Measurements from ENCODE around the gene CCNI. TPM values are rescaled to one million over a fixed set of nuclear protein-coding genes. Genes with fewer than 3 reads are reported as not detected.

Gene CCNI
- polyA plus RNA-seq, 1 of the 3 experiments (the other 2 are of a cell fraction) = 56.8 TPM

DNA sequence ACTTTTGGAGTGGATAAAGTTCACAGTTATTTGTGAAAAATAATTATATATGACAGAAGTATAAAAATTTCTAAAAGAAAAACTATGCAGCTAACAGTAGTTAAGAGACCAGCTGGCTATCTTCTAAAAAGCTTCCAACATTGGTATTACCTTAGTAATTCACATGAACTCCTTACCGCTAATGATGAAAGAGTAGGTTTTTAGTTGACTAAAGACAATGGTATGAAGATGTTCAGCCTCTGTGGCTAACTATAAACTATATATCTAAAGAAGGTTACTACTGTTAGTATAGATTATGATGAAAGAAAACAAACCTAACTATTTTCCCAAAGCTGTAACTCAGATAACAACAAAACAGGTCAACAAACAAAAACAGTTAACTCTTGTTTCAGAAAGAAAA is 10.4 kb downstream of the CCNI start:
- Histone ChIP-seq H3K36me3 (replicated peaks in 1 of 2; ENCODE audit: control insufficient read depth in 1 of 2, insufficient read depth in 2 of 2, low read length in 1 of 2) (peaks cover 29 to 59% of the 10 kb centered on the region in 2 experiments), H3K79me2 (ENCODE audit: insufficient read depth) (peaks cover 100% of the 10 kb centered on the region), H3K27me3 (ENCODE audit: insufficient read depth) (no peaks in the 10 kb centered on the region), H3K4me3 (ENCODE audit: low read depth in 2 of 2, low read length in 1 of 2) (no peak overlapping the region), H4K20me1 (ENCODE audit: insufficient read depth) (peaks cover 81% of the 10 kb centered on the region), H3K9me3 (no peaks in the 10 kb centered on the region), H2AFZ (ENCODE audit: low read depth) (no peak overlapping the region), H3F3A (replicated peaks; ENCODE audit: insufficient read depth) (peaks cover 12% of the 10 kb centered on the region), H3K9ac (no peak overlapping the region), H3K4me2 (no peak overlapping the region), H3K9me2 (no peaks in the 10 kb centered on the region), H3K4me1 (ENCODE audit: control insufficient read depth in 1 of 2, insufficient read depth in 2 of 2, low read depth in 1 of 2, low read length in 1 of 2) (no peaks in the 10 kb centered on the region), H3K27ac (ENCODE audit: low read depth in 2 of 2, low read length in 1 of 2) (0 out of 4 replicates have a peak overlapping the region, but pooled peaks of 1 of the 2 experiments have one; percentile 12)
- no peak for TF ChIP-seq MEF2A (IDR thresholded peaks at IDR 0.05; ENCODE audit: borderline replicate concordance, low read depth)
- TF ChIP-seq POLR2AphosphoS5 (IDR thresholded peaks at IDR 0.05; ENCODE audit: low read depth, low read length) = no peak
- TF ChIP-seq, protein P1, sequence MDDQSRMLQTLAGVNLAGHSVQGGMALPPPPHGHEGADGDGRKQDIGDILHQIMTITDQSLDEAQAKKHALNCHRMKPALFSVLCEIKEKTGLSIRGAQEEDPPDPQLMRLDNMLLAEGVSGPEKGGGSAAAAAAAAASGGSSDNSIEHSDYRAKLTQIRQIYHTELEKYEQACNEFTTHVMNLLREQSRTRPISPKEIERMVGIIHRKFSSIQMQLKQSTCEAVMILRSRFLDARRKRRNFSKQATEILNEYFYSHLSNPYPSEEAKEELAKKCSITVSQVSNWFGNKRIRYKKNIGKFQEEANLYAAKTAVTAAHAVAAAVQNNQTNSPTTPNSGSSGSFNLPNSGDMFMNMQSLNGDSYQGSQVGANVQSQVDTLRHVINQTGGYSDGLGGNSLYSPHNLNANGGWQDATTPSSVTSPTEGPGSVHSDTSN (IDR thresholded peaks at IDR 0.05) = no peak
- no peak for TF ChIP-seq RXRA (IDR thresholded peaks at IDR 0.05; ENCODE audit: borderline replicate concordance, low read depth)
- no peak for TF ChIP-seq EP300 (IDR thresholded peaks at IDR 0.05; ENCODE audit: borderline replicate concordance in 1 of 2, low read depth in 1 of 2, low read length in 1 of 2)
- no peak for TF ChIP-seq YY1 (IDR thresholded peaks at IDR 0.05; ENCODE audit: low read depth)
- TF ChIP-seq RAD21 (IDR thresholded peaks at IDR 0.05; ENCODE audit: low read length) = no peak
- TF ChIP-seq, protein P2, sequence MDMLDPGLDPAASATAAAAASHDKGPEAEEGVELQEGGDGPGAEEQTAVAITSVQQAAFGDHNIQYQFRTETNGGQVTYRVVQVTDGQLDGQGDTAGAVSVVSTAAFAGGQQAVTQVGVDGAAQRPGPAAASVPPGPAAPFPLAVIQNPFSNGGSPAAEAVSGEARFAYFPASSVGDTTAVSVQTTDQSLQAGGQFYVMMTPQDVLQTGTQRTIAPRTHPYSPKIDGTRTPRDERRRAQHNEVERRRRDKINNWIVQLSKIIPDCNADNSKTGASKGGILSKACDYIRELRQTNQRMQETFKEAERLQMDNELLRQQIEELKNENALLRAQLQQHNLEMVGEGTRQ (IDR thresholded peaks at IDR 0.05; ENCODE audit: borderline replicate concordance, low read depth, low read length) = no peak
- TF ChIP-seq NFIC (IDR thresholded peaks at IDR 0.05; ENCODE audit: borderline replicate concordance) = no peak
- no peak for TF ChIP-seq JUND (IDR thresholded peaks at IDR 0.05)
- no peak for TF ChIP-seq RFX5 (IDR thresholded peaks at IDR 0.05; ENCODE audit: low read length)
- TF ChIP-seq, protein P3, sequence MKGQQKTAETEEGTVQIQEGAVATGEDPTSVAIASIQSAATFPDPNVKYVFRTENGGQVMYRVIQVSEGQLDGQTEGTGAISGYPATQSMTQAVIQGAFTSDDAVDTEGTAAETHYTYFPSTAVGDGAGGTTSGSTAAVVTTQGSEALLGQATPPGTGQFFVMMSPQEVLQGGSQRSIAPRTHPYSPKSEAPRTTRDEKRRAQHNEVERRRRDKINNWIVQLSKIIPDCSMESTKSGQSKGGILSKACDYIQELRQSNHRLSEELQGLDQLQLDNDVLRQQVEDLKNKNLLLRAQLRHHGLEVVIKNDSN (IDR thresholded peaks at IDR 0.05; ENCODE audit: borderline replicate concordance, low read depth) = no peak
- no peak for TF ChIP-seq RCOR1 (IDR thresholded peaks at IDR 0.05; ENCODE audit: low read length)
- 93% methylated on average over 1 of the region's 1 CpG for WGBS (ENCODE audit: low lambda C conversion rate)
- no peak for DNase-seq
- ChIA-PET POLR2A (no interaction called here), CTCF (interaction anchor here (1.0 to 2.0 kb wide), 3 partner anchors 18 to 595 kb away, joined by 3 to 5 read pairs (median 4); no protein-coding TSS in a partner anchor)

DNA sequence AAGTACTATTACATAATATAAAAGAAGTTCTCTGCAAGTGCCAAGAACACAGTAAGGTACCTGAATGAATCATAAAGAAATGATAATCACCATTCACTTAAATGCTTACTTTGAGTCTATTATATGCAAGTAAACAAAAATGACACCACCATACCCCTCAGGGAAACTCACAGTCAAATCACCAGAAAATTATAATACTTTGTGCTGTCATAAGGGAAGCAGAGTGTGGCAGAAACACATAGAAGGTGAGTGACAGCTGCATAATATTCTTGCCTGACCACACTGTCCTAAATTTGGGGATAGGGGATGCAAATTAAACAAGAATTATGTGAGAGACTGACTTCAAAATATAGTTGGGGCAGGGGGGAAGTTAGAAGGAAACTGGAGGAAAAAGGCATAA is 12.9 kb downstream of the CCNI start:
- Histone ChIP-seq H3K36me3 (replicated peaks in 1 of 2; ENCODE audit: control insufficient read depth in 1 of 2, insufficient read depth in 2 of 2, low read length in 1 of 2) (peaks cover 50 to 73% of the 10 kb centered on the region in 2 experiments), H3K9me3 (no peaks in the 10 kb centered on the region), H3K27me3 (ENCODE audit: insufficient read depth) (no peaks in the 10 kb centered on the region), H3K79me2 (ENCODE audit: insufficient read depth) (peaks cover 99% of the 10 kb centered on the region), H3K9ac (no peak overlapping the region), H2AFZ (ENCODE audit: low read depth) (no peak overlapping the region), H3K4me3 (ENCODE audit: low read depth in 2 of 2, low read length in 1 of 2) (no peak overlapping the region), H3K4me1 (ENCODE audit: control insufficient read depth in 1 of 2, insufficient read depth in 2 of 2, low read depth in 1 of 2, low read length in 1 of 2) (no peaks in the 10 kb centered on the region), H4K20me1 (ENCODE audit: insufficient read depth) (peaks cover 70% of the 10 kb centered on the region), H3K4me2 (no peak overlapping the region), H3K27ac (ENCODE audit: low read depth in 2 of 2, low read length in 1 of 2) (no peak overlapping the region), H3K9me2 (no peaks in the 10 kb centered on the region), H3F3A (replicated peaks; ENCODE audit: insufficient read depth) (peaks cover 17% of the 10 kb centered on the region)
- CTCF ChIA-PET = interaction anchor here (1.4 to 2.5 kb wide), 2 partner anchors 18 kb away, joined by 5 to 6 read pairs; no protein-coding TSS in a partner anchor
- DNase-seq = no peak
- TF ChIP-seq RXRA (IDR thresholded peaks at IDR 0.05; ENCODE audit: borderline replicate concordance, low read depth) (no peak), CHD2 (IDR thresholded peaks at IDR 0.05; ENCODE audit: low read length, partially characterized antibody) (no peak), TCF12 (IDR thresholded peaks at IDR 0.05) (no peak), TAF1 (IDR thresholded peaks at IDR 0.05; ENCODE audit: borderline replicate concordance, low read depth, low read length) (no peak), SIN3A (IDR thresholded peaks at IDR 0.05; ENCODE audit: borderline replicate concordance, low read depth, low read length) (no peak), NFIC (IDR thresholded peaks at IDR 0.05; ENCODE audit: borderline replicate concordance) (no peak), FOXJ3 (CRISPR knock-in tag; IDR thresholded peaks at IDR 0.05) (no peak), POLR2AphosphoS5 (IDR thresholded peaks at IDR 0.05; ENCODE audit: low read depth, low read length) (no peak), YY1 (IDR thresholded peaks at IDR 0.05; ENCODE audit: low read depth) (no peak)
- TF ChIP-seq, protein P1 (IDR thresholded peaks at IDR 0.05) = no peak
- TF ChIP-seq, protein P4, sequence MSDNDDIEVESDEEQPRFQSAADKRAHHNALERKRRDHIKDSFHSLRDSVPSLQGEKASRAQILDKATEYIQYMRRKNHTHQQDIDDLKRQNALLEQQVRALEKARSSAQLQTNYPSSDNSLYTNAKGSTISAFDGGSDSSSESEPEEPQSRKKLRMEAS (IDR thresholded peaks at IDR 0.05; ENCODE audit: low read depth) = no peak
- TF ChIP-seq, protein P2 (IDR thresholded peaks at IDR 0.05; ENCODE audit: borderline replicate concordance, low read depth, low read length) = no peak
- POLR2A ChIA-PET = no interaction called here

Data from SK-N-SH (cell line).